K562 (cell line): ENCODE data around the gene SVEP1. TPM values are rescaled to one million over a fixed set of nuclear protein-coding genes. Genes with fewer than 3 reads are reported as not detected.

ENCODE experiments used
- ATAC-seq: fragments of 200-7000 bp; cut with Tn5 transposase; 3 replicates; pipeline ENCODE4 v1.9.1; 2020; ENCODE audit warnings: moderate library complexity
- BruUV-seq: library from RNA; stranded (reverse); fragments of 400-500 nt; replicated peaks from 2 replicates; lab custom pipeline; 2021; lab: Mats Ljungman, UMichigan
- CTCF ChIA-PET: fragments of 300-600 bp; formaldehyde crosslinking; extraction: SDS; loops from one replicate; lab custom pipeline; 2021; ENCODE audit warnings: low intra/inter-chr PET ratio; lab: Yijun Ruan, JAX
- POLR2A ChIA-PET: fragments of 300-600, 350-650 bp; sonication (Branson Sonifier 250); formaldehyde crosslinking; extraction: SDS; loops from one replicate; lab custom pipeline; 2021; ENCODE audit warnings: antibody characterized with exemption, inconsistent platforms; lab: Yijun Ruan, JAX
- DNase-seq, 4 experiments: peaks; one replicate each; pipeline versions ENCODE4 v3.0.0 to v3.0.0-alpha.2; 2011 to 2018; ENCODE audit warnings: low spot score in 3 of 4, mixed read lengths in 3 of 4; ENCODE audit errors: extremely low read depth in 1 of 4
- FAIRE-seq: peaks from 2 replicates; lab custom pipeline; 2011; peaks lifted over from hg19 to GRCh38; lab: Jason Lieb, UNC
- H2AFZ ChIP-seq: 2 replicates; pipeline ENCODE4 v1.6.0; 2011; ENCODE audit warnings: low read depth, low read length, control low read depth, inconsistent platforms
- H3K27ac ChIP-seq: fragments of 200-600 bp; 3 replicates; pipeline ENCODE4 v1.8.0; 2011; ENCODE audit warnings: low read depth, mild to moderate bottlenecking, control low read depth, inconsistent platforms, low read length, moderate library complexity, mixed read lengths; ENCODE audit errors: extremely low read depth
- H3K27me3 ChIP-seq, 2 experiments: fragments of 300-600 bp in 1 of 2; 2 replicates in 1 of 2; 3 replicates in 1 of 2; pipeline versions ENCODE4 v1.6.0 to v1.8.0; 2011; ENCODE audit warnings: inconsistent platforms in 2 of 2, low read length in 2 of 2, mild to moderate bottlenecking in 1 of 2, mixed read lengths in 1 of 2, moderate library complexity in 1 of 2; ENCODE audit not compliant: control insufficient read depth in 2 of 2, insufficient read depth in 2 of 2
- H3K36me3 ChIP-seq: fragments of 300-600 bp; 3 replicates; pipeline ENCODE4 v1.8.0; 2011; ENCODE audit warnings: mild to moderate bottlenecking, low read length, inconsistent platforms; ENCODE audit not compliant: control insufficient read depth, insufficient read depth
- H3K4me1 ChIP-seq, 2 experiments: fragments of 200-600 bp in 1 of 2; replicated peaks in 1 of 2; 2 replicates in 1 of 2; 3 replicates in 1 of 2; pipeline versions ENCODE4 v1.5.1 to v1.8.0; 2011; ENCODE audit warnings: inconsistent platforms in 2 of 2, low read length in 2 of 2, mild to moderate bottlenecking in 1 of 2, mixed read lengths in 1 of 2, moderate library complexity in 1 of 2; ENCODE audit not compliant: control insufficient read depth in 2 of 2, insufficient read depth in 2 of 2
- H3K4me2 ChIP-seq: 2 replicates; pipeline ENCODE4 v1.6.1; 2011; ENCODE audit warnings: low read length, control low read depth, inconsistent platforms, mixed read lengths; ENCODE audit not compliant: insufficient read depth
- H3K4me3 ChIP-seq: fragments of 200-600 bp; sonication (generic), shearing (Covaris generic); 2 replicates; pipeline ENCODE4 v1.5.1; 2016; ENCODE audit warnings: control low read depth, inconsistent platforms
- H3K79me2 ChIP-seq: fragments of 200-600 bp; 3 replicates; pipeline ENCODE4 v1.8.0; 2011; ENCODE audit warnings: low read length, inconsistent platforms; ENCODE audit not compliant: control insufficient read depth, insufficient read depth
- H3K9ac ChIP-seq, 2 experiments: 2 replicates each; pipeline versions ENCODE4 v1.6.0 to v1.6.1; 2011; ENCODE audit warnings: low read depth in 2 of 2, low read length in 2 of 2, control low read depth in 1 of 2, inconsistent platforms in 1 of 2, mild to moderate bottlenecking in 1 of 2, mixed read lengths in 1 of 2; ENCODE audit not compliant: insufficient read depth in 1 of 2
- H3K9me1 ChIP-seq: one replicate; pipeline ENCODE4 v1.6.0; 2011; ENCODE audit warnings: inconsistent platforms, mild to moderate bottlenecking, low read length, moderate library complexity; ENCODE audit not compliant: control insufficient read depth, insufficient read depth
- H3K9me3 ChIP-seq: replicated peaks from 2 replicates; pipeline ENCODE4 v1.5.1; 2011; ENCODE audit warnings: low read depth, low read length, inconsistent platforms; ENCODE audit not compliant: control insufficient read depth, insufficient read depth
- H4K20me1 ChIP-seq: replicated peaks from 2 replicates; pipeline ENCODE4 v1.6.1; 2011; ENCODE audit warnings: low read length, inconsistent platforms, mixed read lengths; ENCODE audit not compliant: control insufficient read depth, insufficient read depth
- CCAR2 ChIP-seq: fragments of 200-400 bp; formaldehyde crosslinking; IDR thresholded peaks from 2 replicates; pipeline ENCODE4 v1.6.1; 2017; ENCODE audit warnings: mild to moderate bottlenecking, low read depth, low read length
- CREB1 ChIP-seq, 2 experiments: sonication (generic) in 1 of 2; formaldehyde crosslinking in 1 of 2; IDR thresholded peaks; 2 replicates each; pipeline versions ENCODE4 v1.6.1 to v1.8.0; 2012 to 2022; ENCODE audit warnings: inconsistent platforms in 1 of 2, mild to moderate bottlenecking in 1 of 2, missing genetic modification reagents in 1 of 2, moderate library complexity in 1 of 2
- E2F1 ChIP-seq: sonication (generic); formaldehyde crosslinking; IDR thresholded peaks from 2 replicates; pipeline ENCODE4 v1.8.1; 2023; ENCODE audit warnings: mild to moderate bottlenecking, missing genetic modification reagents, moderate library complexity
- EP400 ChIP-seq: fragments of 450-650 bp; IDR thresholded peaks from 2 replicates; pipeline ENCODE4 v1.6.1; 2017; ENCODE audit warnings: antibody characterized with exemption, mild to moderate bottlenecking, moderate library complexity
- FOXJ3 ChIP-seq: sonication (generic); formaldehyde crosslinking; IDR thresholded peaks from 2 replicates; pipeline ENCODE4 v1.4.0; 2020; ENCODE audit warnings: mild to moderate bottlenecking, missing genetic modification reagents
- MNT ChIP-seq, 2 experiments: fragments of 450-650 bp; conservative IDR thresholded peaks; 2 replicates each; pipeline ENCODE4 v1.6.1; 2017; ENCODE audit warnings: mild to moderate bottlenecking in 2 of 2, moderate library complexity in 2 of 2
- PRDM10 ChIP-seq: fragments of 450-650 bp; IDR thresholded peaks from 2 replicates; pipeline ENCODE4 v1.6.1; 2018; ENCODE audit not compliant: partially characterized antibody
- PURB ChIP-seq: sonication (generic); formaldehyde crosslinking; IDR thresholded peaks from 2 replicates; pipeline ENCODE4 v1.9.0; 2021; ENCODE audit warnings: low read depth, mild to moderate bottlenecking, missing genetic modification reagents
- RHOXF2B ChIP-seq: fragments of 250-450 bp; sonication (Bioruptor Pico); conservative IDR thresholded peaks from 2 replicates; pipeline ENCODE4 v1.5.1; 2021
- SMAD1 ChIP-seq: fragments of 150-350 bp; IDR thresholded peaks from 2 replicates; pipeline ENCODE4 v1.6.1; 2014; ENCODE audit warnings: low read length, low read depth; ENCODE audit not compliant: partially characterized antibody
- XRCC3 ChIP-seq: fragments of 450-650 bp; IDR thresholded peaks from 2 replicates; pipeline ENCODE4 v1.6.1; 2017; ENCODE audit warnings: mild to moderate bottlenecking, moderate library complexity
- XRCC4 ChIP-seq: IDR thresholded peaks from one replicate; pipeline ENCODE4 v1.6.1; 2011; ENCODE audit not compliant: insufficient read depth, insufficient read length; ENCODE audit errors: extremely low read depth
- ZNF316 ChIP-seq: fragments of 450-650 bp; IDR thresholded peaks from 2 replicates; pipeline ENCODE4 v1.6.1; 2016
- ZNF347 ChIP-seq: fragments of 450-650 bp; formaldehyde crosslinking; IDR thresholded peaks from 2 replicates; pipeline ENCODE4 v1.4.0; 2020; ENCODE audit warnings: low read depth, mild to moderate bottlenecking, moderate library complexity
- ZNF717 ChIP-seq: fragments of 250-450 bp; sonication (Bioruptor Pico); IDR thresholded peaks from 2 replicates; pipeline ENCODE4 v1.5.0; 2021
- ZNF76 ChIP-seq: fragments of 250-450 bp; sonication (Bioruptor Pico); IDR thresholded peaks from 2 replicates; pipeline ENCODE4 v1.4.0; 2020; ENCODE audit warnings: mild to moderate bottlenecking, moderate library complexity, borderline replicate concordance
- WGBS: fragments of 100-300 bp; shearing (Covaris generic); methylation state at CpG from one replicate; pipeline ENCODE4 v1.1.6; 2016; ENCODE audit warnings: low coverage, mixed read lengths; ENCODE audit not compliant: insufficient coverage; ENCODE audit errors: missing lambda C conversion rate; 5-methylcytosine and 5-hydroxymethylcytosine counted together
- in situ Hi-C: fragments of 300-500 bp; cut with MboI; formaldehyde crosslinking; loops from 4 replicates; pipeline ENCODE4 v1.15.0; 2018; ENCODE audit warnings: inconsistent platforms, mixed read lengths
- intact Hi-C: fragments of 100-400 bp; cut with micrococcal nuclease; formaldehyde crosslinking; loops from 2 replicates; pipeline ENCODE4 v1.14.2; 2022
- polyA plus RNA-seq, 8 experiments: library from polyadenylated mRNA; depleted of rRNA in 4 of 8; stranded (reverse) in 5 of 8; unstranded in 3 of 8; fragments of >200 nt; fragmentation: Nextera tagmentation in 2 of 8; fragmentation: Illumina TruSeq in 1 of 8; extraction: Ambion mirVana in 2 of 8; extraction: Trizol in 1 of 8; gene quantifications; 2 replicates each; pipeline versions ENCODE4 v1.2.1 to v1.2.3, GENCODE V29; 2011 to 2014; ENCODE audit warnings: inconsistent platforms in 1 of 8, missing spikeins in 1 of 8
- total RNA-seq, 7 experiments: library from RNA; depleted of rRNA in 6 of 7; stranded (reverse); fragments of >200 nt in 6 of 7; fragmentation: Illumina TruSeq in 2 of 7; extraction: Trizol in 2 of 7; gene quantifications; 2 replicates each; pipeline versions ENCODE4 v1.2.1 to v1.2.3, GENCODE V29; 2011 to 2021; ENCODE audit warnings: low replicate concordance in 1 of 7

Gene SVEP1
- total and polyA plus RNA-seq, 9 of the 15 experiments (the other 6 are each of a cell fraction or from before 2014, with no cell fraction given) = 0.20 to 0.84 (median 0.43) TPM

GRCh38 chr9:110619831-110620230, 40.3 kb upstream of the SVEP1 start (continued):
- TF ChIP-seq E2F1 (CRISPR knock-in tag) (no peak), ZNF717 (no peak), CCAR2 (no peak), XRCC4 (no peak)

GRCh38 chr9:110615498-110615897, 36.0 kb upstream of the SVEP1 start:
- ATAC-seq (no peak), FAIRE-seq (no peak), DNase-seq (no peak)
- H3K79me2 ChIP-seq = no peaks in the 10 kb centered on the region
- in situ Hi-C loops (no loop called here), intact Hi-C loops (no loop called here)
- ChIA-PET CTCF (no interaction called here), POLR2A (no interaction called here)
- no peaks in the 10 kb centered on the region for H3K9me3 ChIP-seq
- no peak overlapping the region for H3K4me2 ChIP-seq
- no peaks in the 10 kb centered on the region for H3K27me3 ChIP-seq
- BruUV-seq = no TSS peak
- no peak overlapping the region for H2AFZ ChIP-seq
- no peaks in the 10 kb centered on the region for H3K36me3 ChIP-seq
- no peaks in the 10 kb centered on the region for H4K20me1 ChIP-seq
- no peak overlapping the region for H3K9ac ChIP-seq
- WGBS = 2% methylated on average over 4 of the region's 4 CpGs
- H3K27ac ChIP-seq = no peak overlapping the region
- no peaks in the 10 kb centered on the region for H3K9me1 ChIP-seq
- no peaks in the 10 kb centered on the region for H3K4me1 ChIP-seq
- no peak overlapping the region for H3K4me3 ChIP-seq
- TF ChIP-seq EP400 (no peak), PRDM10 (no peak), ZNF76 (no peak), ZNF347 (CRISPR knock-in tag) (no peak), CREB1 (IDR thresholded peaks at IDR 0.05) (no peak), CREB1 (CRISPR knock-in tag; IDR thresholded peaks at IDR 0.05) (no peak), FOXJ3 (CRISPR knock-in tag) (no peak), SMAD1 (no peak), MNT (conservative IDR thresholded peaks at IDR 0.05) (no peak), XRCC3 (no peak), PURB (CRISPR knock-in tag) (no peak), ZNF316 (no peak), RHOXF2B (CRISPR knock-in tag) (no peak)
